Measurements from ENCODE around the gene CCDC93.

The CCDC93 gene

GRCh38 chr2:118045286-118045685 lies 31.4 kb upstream of the CCDC93 start:
- TF ChIP-seq CTCF (conservative IDR thresholded peaks at IDR 0.05) (no peak), ZFX (IDR thresholded peaks at IDR 0.05) (no peak)

GRCh38 chr2:118044854-118045253 lies 31.0 kb upstream of the CCDC93 start:
- TF ChIP-seq CTCF (conservative IDR thresholded peaks at IDR 0.05) (no peak), ZFX (IDR thresholded peaks at IDR 0.05) (no peak)
- H3K27ac ChIP-seq, result no peak overlapping the region

More at GRCh38 chr2:118045286-118045685, 31.4 kb upstream of the CCDC93 start:
- no peak overlapping the region for H3K27ac ChIP-seq

GRCh38 chr2:118044103-118044716 lies 30.3 kb upstream of the CCDC93 start:
- H3K27ac ChIP-seq, result no peak overlapping the region
- TF ChIP-seq ZFX (IDR thresholded peaks at IDR 0.05) (no peak), CTCF (conservative IDR thresholded peaks at IDR 0.05) (no peak)

GRCh38 chr2:118040891-118041290 lies 27.0 kb upstream of the CCDC93 start:
- no peak overlapping the region for H3K27ac ChIP-seq
- TF ChIP-seq ZFX (IDR thresholded peaks at IDR 0.05) (no peak), CTCF (conservative IDR thresholded peaks at IDR 0.05) (no peak)

GRCh38 chr2:118032169-118033013 lies 18.5 kb upstream of the CCDC93 start:
- no peak overlapping the region for H3K27ac ChIP-seq
- TF ChIP-seq CTCF (conservative IDR thresholded peaks at IDR 0.05), result peak; percentile 81
- no peak for TF ChIP-seq ZFX (IDR thresholded peaks at IDR 0.05)

- H3K27ac ChIP-seq, result no peak overlapping the region
- TF ChIP-seq ZFX (IDR thresholded peaks at IDR 0.05) (no peak), CTCF (conservative IDR thresholded peaks at IDR 0.05) (no peak)
Observed at GRCh38 chr2:118031566-118031965, 17.7 kb upstream of the CCDC93 start.

- no peak overlapping the region for H3K27ac ChIP-seq
- TF ChIP-seq ZFX (IDR thresholded peaks at IDR 0.05) (no peak), CTCF (conservative IDR thresholded peaks at IDR 0.05) (no peak)
Observed at GRCh38 chr2:118029025-118029424, 15.2 kb upstream of the CCDC93 start.

Data from C4-2B (cell line).